Neural cell (in vitro differentiated cells): ENCODE data around the gene TMOD1. TPM values are rescaled to one million over a fixed set of nuclear protein-coding genes. Genes with fewer than 3 reads are reported as not detected.

Source experiments
- H2AFZ ChIP-seq: fragments of 200-600, 300-800 bp; sonication (generic), shearing (Covaris generic); 2 replicates; pipeline ENCODE4 v1.6.0; 2014; ENCODE audit warnings: low read depth, mild to moderate bottlenecking, antibody characterized with exemption, low read length, moderate library complexity
- H3F3A ChIP-seq: fragments of 200-600 bp; shearing (Covaris generic); 2 replicates; pipeline ENCODE4 v1.6.1; 2016; ENCODE audit warnings: mild to moderate bottlenecking, moderate library complexity, mixed read lengths, antibody characterized with exemption, low read length; ENCODE audit not compliant: insufficient read depth, poor library complexity, severe bottlenecking
- H3K27ac ChIP-seq: fragments of 200-600, 300-800 bp; sonication (generic), shearing (Covaris generic); 2 replicates; pipeline ENCODE4 v1.5.1; 2014; ENCODE audit warnings: mild to moderate bottlenecking, low read length, moderate library complexity
- H3K27me3 ChIP-seq: fragments of 300-800, 200-600 bp; sonication (generic), shearing (Covaris generic); 2 replicates; pipeline ENCODE4 v1.6.0; 2014; ENCODE audit warnings: mild to moderate bottlenecking, low read depth, low read length, moderate library complexity; ENCODE audit not compliant: insufficient read depth
- H3K36me3 ChIP-seq: fragments of 300-800, 200-600 bp; sonication (generic), shearing (Covaris generic); 2 replicates; pipeline ENCODE4 v1.5.1; 2014; ENCODE audit warnings: mild to moderate bottlenecking, antibody characterized with exemption, low read length, moderate library complexity; ENCODE audit not compliant: insufficient read depth
- H3K4me2 ChIP-seq: fragments of 300-800, 200-600 bp; sonication (generic), shearing (Covaris generic); 2 replicates; pipeline ENCODE4 v1.6.0; 2014; ENCODE audit warnings: mild to moderate bottlenecking, low read length
- H3K4me3 ChIP-seq: fragments of 300-800, 200-600 bp; sonication (generic), shearing (Covaris generic); 2 replicates; pipeline ENCODE4 v1.5.1; 2014; ENCODE audit warnings: mild to moderate bottlenecking, low read length, moderate library complexity
- H3K79me2 ChIP-seq: fragments of 200-600 bp; shearing (Covaris generic); replicated peaks from 2 replicates; pipeline ENCODE4 v1.6.0; 2014; ENCODE audit warnings: mild to moderate bottlenecking, low read length, moderate library complexity; ENCODE audit not compliant: insufficient read depth
- H3K9ac ChIP-seq: fragments of 300-800, 200-600 bp; sonication (generic), shearing (Covaris generic); 2 replicates; pipeline ENCODE4 v1.6.1; 2016; ENCODE audit warnings: mild to moderate bottlenecking, low read length, mixed read lengths
- H3K9me2 ChIP-seq: fragments of 200-600 bp; shearing (Covaris generic); 2 replicates; pipeline ENCODE4 v1.6.1; 2016; ENCODE audit warnings: mild to moderate bottlenecking, low read length, mixed read lengths; ENCODE audit not compliant: insufficient read depth
- H3K9me3 ChIP-seq: fragments of 200-600, 300-800 bp; sonication (generic), shearing (Covaris generic); 2 replicates; pipeline ENCODE4 v1.6.1; 2016; ENCODE audit warnings: mild to moderate bottlenecking, mixed run types, low read length, moderate library complexity, mixed read lengths
- H4K20me1 ChIP-seq: fragments of 200-600 bp; shearing (Covaris generic); 2 replicates; pipeline ENCODE4 v1.6.1; 2016; ENCODE audit warnings: mild to moderate bottlenecking, mixed run types; ENCODE audit not compliant: insufficient read depth
- CTCF ChIP-seq: fragments of 450-650 bp; IDR thresholded peaks from 2 replicates; pipeline ENCODE4 v1.5.1; 2014; ENCODE audit warnings: antibody characterized with exemption, mild to moderate bottlenecking, moderate library complexity; ENCODE audit not compliant: poor library complexity, severe bottlenecking
- EP300 ChIP-seq: fragments of 450-650 bp; conservative IDR thresholded peaks from 2 replicates; pipeline ENCODE4 v1.6.1; 2014; ENCODE audit warnings: antibody characterized with exemption, mild to moderate bottlenecking, moderate library complexity; ENCODE audit not compliant: poor library complexity, severe bottlenecking
- EZH2 ChIP-seq: fragments of 200-600, 300-800 bp; shearing (Covaris generic), sonication (generic); IDR thresholded peaks from 2 replicates; pipeline ENCODE4 v1.6.1; 2014; ENCODE audit warnings: antibody characterized with exemption, low read length, borderline replicate concordance, mild to moderate bottlenecking; ENCODE audit not compliant: insufficient read depth, poor library complexity, severe bottlenecking
- MXI1 ChIP-seq: fragments of 450-650 bp; conservative IDR thresholded peaks from 2 replicates; pipeline ENCODE4 v1.6.1; 2014; ENCODE audit warnings: antibody characterized with exemption, mild to moderate bottlenecking; ENCODE audit not compliant: poor library complexity, severe bottlenecking
- POLR2AphosphoS5 ChIP-seq: IDR thresholded peaks from 2 replicates; pipeline ENCODE4 v1.6.1; 2012
- RAD21 ChIP-seq: fragments of 450-650 bp; conservative IDR thresholded peaks from 2 replicates; pipeline ENCODE4 v1.6.1; 2014; ENCODE audit warnings: antibody characterized with exemption, mild to moderate bottlenecking, moderate library complexity
- REST ChIP-seq: IDR thresholded peaks from 2 replicates; pipeline ENCODE4 v1.6.1; 2012; ENCODE audit warnings: borderline replicate concordance
- SMC3 ChIP-seq: fragments of 450-650 bp; conservative IDR thresholded peaks from 2 replicates; pipeline ENCODE4 v1.6.1; 2014; ENCODE audit warnings: antibody characterized with exemption, mild to moderate bottlenecking, moderate library complexity; ENCODE audit not compliant: poor library complexity
- TAF1 ChIP-seq: IDR thresholded peaks from 2 replicates; pipeline ENCODE4 v1.6.1; 2012; ENCODE audit warnings: low read depth
- polyA plus RNA-seq: library from polyadenylated mRNA; depleted of rRNA; stranded (reverse); fragments of >200 nt; gene quantifications from 2 replicates; pipeline ENCODE4 v1.2.3, GENCODE V29; 2014

Gene TMOD1
- polyA plus RNA-seq, 1 donor from 2014 or later, result 0.17 TPM

- Histone ChIP-seq H3F3A (no peaks in the 10 kb centered on the region), H3K27me3 (no peaks in the 10 kb centered on the region), H3K9me3 (no peaks in the 10 kb centered on the region), H3K36me3 (no peaks in the 10 kb centered on the region), H3K27ac (no peak overlapping the region), H3K4me3 (no peak overlapping the region), H2AFZ (no peak overlapping the region), H3K4me2 (no peak overlapping the region), H4K20me1 (no peaks in the 10 kb centered on the region), H3K9me2 (no peaks in the 10 kb centered on the region), H3K79me2 (no peaks in the 10 kb centered on the region), H3K9ac (no peak overlapping the region)
- no peak for TF ChIP-seq CTCF
- no peak for TF ChIP-seq EZH2
- TF ChIP-seq TAF1, result no peak
- TF ChIP-seq REST, result no peak
- no peak for TF ChIP-seq SMC3
- TF ChIP-seq POLR2AphosphoS5, result no peak
- TF ChIP-seq RAD21, result no peak
- TF ChIP-seq MXI1, result no peak
- TF ChIP-seq EP300, result no peak
These were observed 95.4 kb downstream of the TMOD1 start for GRCh38 chr9:97596906-97597305.

GRCh38 chr9:97598461-97599288, 97.2 kb downstream of the TMOD1 start:
- TF ChIP-seq SMC3, result peak; percentile 85
- no peak for TF ChIP-seq MXI1
- TF ChIP-seq EP300, result no peak
- TF ChIP-seq RAD21, result peak; percentile 75
- TF ChIP-seq TAF1, result no peak
- no peak for TF ChIP-seq POLR2AphosphoS5
- peak; percentile 83 for TF ChIP-seq CTCF
- no peak for TF ChIP-seq REST
- TF ChIP-seq EZH2, result no peak
- Histone ChIP-seq H3K36me3 (no peaks in the 10 kb centered on the region), H3K9me2 (no peaks in the 10 kb centered on the region), H3K79me2 (no peaks in the 10 kb centered on the region), H3K4me3 (no peak overlapping the region), H2AFZ (no peak overlapping the region), H3F3A (no peaks in the 10 kb centered on the region), H3K27ac (no peak overlapping the region), H3K4me2 (no peak overlapping the region), H4K20me1 (no peaks in the 10 kb centered on the region), H3K9me3 (no peaks in the 10 kb centered on the region), H3K9ac (no peak overlapping the region), H3K27me3 (no peaks in the 10 kb centered on the region)
